Measurements from ENCODE around the gene NMNAT2.
"Not testable (repeated sequence)": the region's sequence is repeated elsewhere in the genome, so short reads cannot be mapped to it uniquely, and the experiment has no call there.

The NMNAT2 gene

GRCh38 chr1:183288583-183288982 lies 129.6 kb downstream of the NMNAT2 start:
- no peak for DNase-seq

DNA sequence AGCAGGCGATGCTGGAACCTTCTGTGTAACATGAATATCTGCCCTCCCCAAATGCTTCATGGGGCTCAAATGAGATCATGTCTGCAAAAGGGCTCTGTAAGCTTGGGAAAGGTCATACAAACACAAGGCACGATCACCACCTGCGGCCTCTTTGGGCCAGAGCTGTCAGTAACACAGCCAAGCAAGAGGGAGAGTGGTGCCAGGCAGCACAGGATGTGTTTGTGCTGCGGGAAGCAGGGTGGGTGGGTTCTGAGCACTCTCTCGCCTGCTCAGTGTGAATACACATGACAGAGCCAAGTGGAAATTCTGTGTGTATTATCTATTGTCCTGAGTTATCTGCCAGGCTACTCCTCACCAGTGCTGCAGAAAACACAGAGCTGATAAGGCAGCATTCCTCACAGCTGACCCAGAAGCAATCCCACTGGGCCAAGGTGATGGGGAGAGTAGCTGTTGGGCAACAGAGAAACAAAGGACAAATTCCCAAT lies 130.9 kb downstream of the NMNAT2 start:
- DNase-seq = peak in 24 of 56 donors; percentile 8 to 55 (median 21)

DNA sequence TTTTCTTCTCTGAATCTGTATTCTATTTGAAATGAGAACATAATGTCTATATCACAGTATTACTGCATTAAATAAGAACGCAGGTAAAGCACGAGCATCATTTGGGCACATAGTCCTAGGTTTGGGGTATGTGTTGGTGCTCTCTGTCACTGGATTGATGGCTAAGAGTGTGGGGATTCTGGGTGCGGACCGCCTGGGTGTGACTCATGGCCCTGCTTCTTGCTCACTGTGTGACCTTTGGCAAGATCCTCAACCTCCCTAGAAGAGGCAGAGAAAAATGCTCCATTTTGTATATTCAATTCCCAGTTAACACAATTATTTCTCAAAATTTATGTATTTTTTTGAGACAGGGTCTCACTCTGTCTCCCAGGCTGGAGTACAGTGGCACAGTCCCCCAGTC lies 132.4 kb downstream of the NMNAT2 start:
- no peak for DNase-seq

- DNase-seq = peak in 1 of 56 donors; percentile 15
These were observed 132.9 kb downstream of the NMNAT2 start for GRCh38 chr1:183285256-183285655.

- DNase-seq = no peak
These were observed 134.1 kb downstream of the NMNAT2 start for GRCh38 chr1:183284086-183284485.

- no peak for DNase-seq
These were observed 134.9 kb downstream of the NMNAT2 start for GRCh38 chr1:183283286-183283685.

DNA sequence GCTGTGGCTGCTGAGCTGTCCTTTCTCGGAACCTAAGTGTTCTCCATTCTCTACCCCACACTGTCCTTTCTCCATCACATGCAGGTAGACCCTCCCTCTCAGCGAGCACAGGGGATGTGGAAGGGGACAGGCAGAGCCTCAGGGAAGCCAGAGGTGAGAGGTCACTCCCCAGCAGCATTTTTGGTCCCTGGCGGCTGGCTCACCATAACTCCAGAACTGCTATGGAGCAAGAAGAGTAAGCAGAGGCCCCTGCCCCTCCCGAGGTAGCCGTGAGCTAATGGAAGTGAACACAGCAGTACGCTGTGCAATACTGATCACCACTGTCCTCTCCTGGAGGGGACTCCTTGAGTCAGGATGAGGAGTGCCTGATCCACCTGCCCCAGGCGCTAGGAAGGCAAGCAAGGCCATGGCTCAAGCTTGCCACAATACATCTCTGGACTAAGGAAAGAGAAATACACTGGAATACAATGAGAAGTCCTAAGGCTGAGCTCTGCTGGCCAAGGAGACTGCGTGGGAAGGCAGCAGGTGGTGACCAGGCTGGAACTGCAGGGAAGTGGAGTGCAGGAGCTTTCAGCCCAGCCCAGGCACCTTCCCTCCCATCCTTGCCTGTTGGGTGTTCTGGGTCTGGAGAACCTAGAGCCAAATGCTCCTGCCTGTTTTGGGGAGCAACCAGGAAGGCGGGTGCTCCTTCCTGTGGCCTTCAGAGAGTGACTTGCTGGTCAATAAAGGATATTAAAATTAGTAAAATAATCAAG lies 135.9 kb downstream of the NMNAT2 start:
- DNase-seq = no peak

DNA sequence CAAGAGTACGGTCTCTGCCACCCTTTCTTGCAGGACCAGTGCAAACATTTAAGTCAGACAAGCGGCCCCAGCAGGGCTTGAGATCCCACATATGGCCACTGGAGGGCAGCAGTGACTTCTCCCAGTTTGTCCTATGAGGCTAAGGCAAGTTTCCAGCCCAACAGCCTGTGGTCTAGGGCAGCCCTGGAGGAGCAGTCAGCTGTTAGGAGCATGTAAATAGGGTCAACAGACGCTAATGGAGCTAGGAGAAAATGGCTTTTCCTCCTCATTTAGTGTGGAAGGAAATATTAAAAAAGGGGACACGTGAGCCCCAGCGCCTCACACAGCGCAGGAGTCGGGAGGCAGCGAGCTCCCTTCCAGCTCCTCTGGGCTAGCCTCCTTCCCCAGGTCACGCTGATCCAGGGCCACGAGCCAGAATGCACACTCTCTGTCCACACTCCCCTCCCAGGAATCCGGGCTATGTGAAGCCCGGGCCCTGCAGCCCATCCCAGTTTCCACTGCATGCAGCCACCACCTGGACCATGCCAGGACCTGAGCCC lies 136.6 kb downstream of the NMNAT2 start:
- DNase-seq = peak in 55 of 56 donors; percentile 14 to 94 (median 69)

GRCh38 chr1:183281039-183281438 lies 137.1 kb downstream of the NMNAT2 start:
- DNase-seq = no peak

DNA sequence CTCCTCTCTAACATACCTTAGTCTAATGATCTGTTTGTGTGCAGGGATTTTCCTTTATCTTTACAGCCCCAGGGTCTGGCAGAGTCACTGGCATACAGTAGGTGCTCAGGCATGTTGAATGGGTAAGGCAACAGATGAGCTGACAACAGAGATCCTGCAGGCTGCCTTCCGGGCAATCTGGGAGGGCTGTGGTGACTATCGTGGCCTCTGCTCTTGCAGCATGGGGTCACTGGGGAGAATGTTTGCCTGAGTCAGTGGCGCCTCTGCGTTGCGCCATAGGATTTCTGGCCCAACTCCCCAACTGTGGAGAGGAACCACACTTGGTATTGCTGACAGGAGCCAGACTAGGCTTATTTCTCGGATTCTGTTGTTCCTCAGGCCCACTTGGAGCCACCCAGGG lies 138.3 kb downstream of the NMNAT2 start:
- no peak for DNase-seq

- no peak for DNase-seq
These were observed 139.2 kb downstream of the NMNAT2 start for GRCh38 chr1:183278739-183279591.

DNA sequence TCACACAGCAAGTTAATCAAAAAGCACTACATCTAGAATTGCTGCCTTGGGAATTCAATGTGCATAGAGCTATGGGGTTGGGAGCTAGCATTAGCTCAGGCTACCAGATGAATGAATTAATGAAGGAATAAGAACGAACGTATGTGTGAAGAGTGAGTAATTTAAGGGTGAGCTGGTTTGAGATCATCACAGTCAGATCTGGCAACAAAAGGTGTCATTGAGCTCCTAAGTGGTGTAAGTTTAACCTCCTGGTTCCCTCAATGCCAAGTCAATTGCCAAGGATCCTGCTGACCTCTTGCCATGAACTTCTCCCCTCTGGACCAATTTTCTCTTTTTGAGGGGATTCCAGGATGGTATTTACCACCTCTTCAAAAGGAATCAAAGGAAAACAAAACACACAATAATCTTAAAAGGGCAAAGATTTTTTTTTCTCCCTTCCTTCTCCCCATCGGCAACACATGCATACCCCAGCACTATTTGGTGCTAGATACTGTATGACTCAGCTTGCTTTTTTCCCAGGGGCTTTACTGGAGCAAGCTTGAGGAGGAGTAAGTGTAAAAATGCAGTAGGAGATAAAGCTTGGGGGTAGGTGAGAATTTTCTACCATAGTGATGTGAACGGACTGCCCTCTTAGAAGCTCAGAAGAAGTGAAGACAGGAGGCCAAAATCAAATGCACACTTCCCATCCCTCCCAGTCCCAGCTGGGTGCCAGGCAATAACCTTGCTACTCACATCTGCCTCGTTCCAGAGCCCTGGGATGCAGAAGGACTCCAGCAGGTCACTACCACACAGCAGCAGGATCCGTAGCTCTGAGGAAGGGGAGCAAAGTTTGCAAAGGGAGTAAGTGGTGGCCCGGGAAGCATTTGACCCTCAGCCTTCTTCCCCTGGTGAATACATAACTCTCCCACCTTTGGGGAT lies 140.1 kb downstream of the NMNAT2 start:
- no peak for DNase-seq

- DNase-seq = no peak
These were observed 141.6 kb downstream of the NMNAT2 start for GRCh38 chr1:183276386-183277080.

DNA sequence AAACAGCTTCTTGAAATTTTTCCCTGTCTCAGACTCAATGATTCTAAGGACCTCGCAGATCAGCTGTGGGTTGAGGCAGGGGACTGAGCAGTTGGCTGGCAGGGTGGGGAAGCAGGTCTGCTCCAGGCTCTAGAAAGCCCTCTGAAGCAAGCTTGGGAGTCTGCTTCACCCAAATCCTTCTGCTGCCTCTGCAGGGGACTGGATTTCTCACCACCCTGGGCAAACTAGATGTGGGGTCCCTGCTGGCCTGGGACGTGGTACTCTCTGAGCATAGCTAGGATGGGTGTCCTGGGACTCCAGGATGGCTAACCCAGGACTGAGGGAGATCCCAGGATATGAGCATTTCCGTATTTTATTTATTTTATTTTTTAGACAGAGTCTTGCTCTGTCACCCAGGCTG lies 142.9 kb downstream of the NMNAT2 start:
- DNase-seq = no peak

GRCh38 chr1:183274836-183275235 lies 143.3 kb downstream of the NMNAT2 start:
- no peak for DNase-seq

GRCh38 chr1:183273984-183274383 lies 144.2 kb downstream of the NMNAT2 start:
- not testable (repeated sequence) for DNase-seq

DNA sequence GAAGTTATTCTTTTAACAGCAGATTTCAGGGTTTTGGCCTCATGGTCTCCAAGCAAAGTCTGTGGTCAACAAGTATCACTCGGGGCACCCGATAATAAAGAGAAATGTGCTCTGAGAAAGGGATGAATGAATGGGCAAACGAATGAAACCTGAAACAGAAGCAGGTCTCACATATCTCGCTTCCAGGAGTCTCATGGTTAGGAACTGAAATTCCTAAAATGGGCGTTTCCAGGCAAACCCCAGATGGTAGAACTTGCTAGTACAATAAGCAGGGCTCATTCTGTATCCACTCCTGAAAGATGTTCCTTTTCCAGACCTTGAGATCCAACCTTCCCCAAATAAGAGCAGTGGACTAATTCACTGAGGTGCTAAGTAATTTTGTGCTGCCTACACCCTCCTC lies 144.9 kb downstream of the NMNAT2 start:
- no peak for DNase-seq

DNA sequence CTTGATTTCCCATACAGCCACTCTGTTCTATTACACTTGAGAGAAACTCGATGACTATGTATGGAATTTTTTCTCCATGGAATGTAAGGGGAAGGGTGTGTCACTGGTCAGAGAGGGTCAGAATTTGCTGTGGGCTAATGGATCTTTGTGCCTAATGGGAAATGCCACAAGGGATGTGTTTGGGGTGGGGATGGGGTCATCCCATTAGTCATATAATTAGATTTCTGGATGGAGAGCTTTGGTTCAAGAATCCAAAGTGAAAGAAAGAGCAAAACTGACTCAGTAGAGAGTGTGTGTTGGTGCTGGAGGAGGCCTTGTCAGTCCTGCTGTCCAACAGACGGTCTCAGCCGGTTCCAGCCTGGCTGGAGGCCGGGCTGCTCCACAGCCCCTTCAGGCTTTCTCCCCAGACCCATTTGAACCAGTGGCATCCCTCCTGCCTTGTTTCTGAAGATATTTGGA lies 145.8 kb downstream of the NMNAT2 start:
- DNase-seq = no peak

GRCh38 chr1:183270541-183271141 lies 147.5 kb downstream of the NMNAT2 start:
- DNase-seq = no peak

Data from amygdala (tissue), 56 donors.